ENCODE results near the gene PPP4R2.

- TF ChIP-seq ARNTL (CRISPR knock-in tag; IDR thresholded peaks at IDR 0.05; ENCODE audit: borderline replicate concordance, low read depth) (no peak), ZNF8 (CRISPR knock-in tag; IDR thresholded peaks at IDR 0.05) (no peak), OSR1 (CRISPR knock-in tag; IDR thresholded peaks at IDR 0.05) (no peak), ZC3H10 (CRISPR knock-in tag; IDR thresholded peaks at IDR 0.05) (no peak), PPARA (CRISPR knock-in tag; IDR thresholded peaks at IDR 0.05; ENCODE audit: borderline replicate concordance) (no peak), ZNF565 (CRISPR knock-in tag; conservative IDR thresholded peaks at IDR 0.05; ENCODE audit: low read depth) (no peak), ZFP3 (CRISPR knock-in tag; IDR thresholded peaks at IDR 0.05) (no peak), GLIS3 (CRISPR knock-in tag; IDR thresholded peaks at IDR 0.05) (no peak), CSRNP3 (CRISPR knock-in tag; IDR thresholded peaks at IDR 0.05) (no peak), RARB (CRISPR knock-in tag; IDR thresholded peaks at IDR 0.05) (no peak), ZFP30 (CRISPR knock-in tag; IDR thresholded peaks at IDR 0.05) (no peak)
- TF ChIP-seq, protein P1, sequence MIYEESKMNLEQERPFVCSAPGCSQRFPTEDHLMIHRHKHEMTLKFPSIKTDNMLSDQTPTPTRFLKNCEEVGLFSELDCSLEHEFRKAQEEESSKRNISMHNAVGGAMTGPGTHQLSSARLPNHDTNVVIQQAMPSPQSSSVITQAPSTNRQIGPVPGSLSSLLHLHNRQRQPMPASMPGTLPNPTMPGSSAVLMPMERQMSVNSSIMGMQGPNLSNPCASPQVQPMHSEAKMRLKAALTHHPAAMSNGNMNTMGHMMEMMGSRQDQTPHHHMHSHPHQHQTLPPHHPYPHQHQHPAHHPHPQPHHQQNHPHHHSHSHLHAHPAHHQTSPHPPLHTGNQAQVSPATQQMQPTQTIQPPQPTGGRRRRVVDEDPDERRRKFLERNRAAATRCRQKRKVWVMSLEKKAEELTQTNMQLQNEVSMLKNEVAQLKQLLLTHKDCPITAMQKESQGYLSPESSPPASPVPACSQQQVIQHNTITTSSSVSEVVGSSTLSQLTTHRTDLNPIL (CRISPR knock-in tag; IDR thresholded peaks at IDR 0.05; ENCODE audit: low read depth) = no peak
- TF ChIP-seq, protein P2, sequence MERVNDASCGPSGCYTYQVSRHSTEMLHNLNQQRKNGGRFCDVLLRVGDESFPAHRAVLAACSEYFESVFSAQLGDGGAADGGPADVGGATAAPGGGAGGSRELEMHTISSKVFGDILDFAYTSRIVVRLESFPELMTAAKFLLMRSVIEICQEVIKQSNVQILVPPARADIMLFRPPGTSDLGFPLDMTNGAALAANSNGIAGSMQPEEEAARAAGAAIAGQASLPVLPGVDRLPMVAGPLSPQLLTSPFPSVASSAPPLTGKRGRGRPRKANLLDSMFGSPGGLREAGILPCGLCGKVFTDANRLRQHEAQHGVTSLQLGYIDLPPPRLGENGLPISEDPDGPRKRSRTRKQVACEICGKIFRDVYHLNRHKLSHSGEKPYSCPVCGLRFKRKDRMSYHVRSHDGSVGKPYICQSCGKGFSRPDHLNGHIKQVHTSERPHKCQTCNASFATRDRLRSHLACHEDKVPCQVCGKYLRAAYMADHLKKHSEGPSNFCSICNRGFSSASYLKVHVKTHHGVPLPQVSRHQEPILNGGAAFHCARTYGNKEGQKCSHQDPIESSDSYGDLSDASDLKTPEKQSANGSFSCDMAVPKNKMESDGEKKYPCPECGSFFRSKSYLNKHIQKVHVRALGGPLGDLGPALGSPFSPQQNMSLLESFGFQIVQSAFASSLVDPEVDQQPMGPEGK (CRISPR knock-in tag; IDR thresholded peaks at IDR 0.05; ENCODE audit: borderline replicate concordance) = no peak
Observed at GRCh38 chr3:72977060-72977808, 19.4 kb upstream of the PPP4R2 start.

Measured in SK-N-SH treated with all-trans-retinoic acid at 6 μM for 48 hours (cell line).